ENCODE measurements around the gene NPAS3.

DNA sequence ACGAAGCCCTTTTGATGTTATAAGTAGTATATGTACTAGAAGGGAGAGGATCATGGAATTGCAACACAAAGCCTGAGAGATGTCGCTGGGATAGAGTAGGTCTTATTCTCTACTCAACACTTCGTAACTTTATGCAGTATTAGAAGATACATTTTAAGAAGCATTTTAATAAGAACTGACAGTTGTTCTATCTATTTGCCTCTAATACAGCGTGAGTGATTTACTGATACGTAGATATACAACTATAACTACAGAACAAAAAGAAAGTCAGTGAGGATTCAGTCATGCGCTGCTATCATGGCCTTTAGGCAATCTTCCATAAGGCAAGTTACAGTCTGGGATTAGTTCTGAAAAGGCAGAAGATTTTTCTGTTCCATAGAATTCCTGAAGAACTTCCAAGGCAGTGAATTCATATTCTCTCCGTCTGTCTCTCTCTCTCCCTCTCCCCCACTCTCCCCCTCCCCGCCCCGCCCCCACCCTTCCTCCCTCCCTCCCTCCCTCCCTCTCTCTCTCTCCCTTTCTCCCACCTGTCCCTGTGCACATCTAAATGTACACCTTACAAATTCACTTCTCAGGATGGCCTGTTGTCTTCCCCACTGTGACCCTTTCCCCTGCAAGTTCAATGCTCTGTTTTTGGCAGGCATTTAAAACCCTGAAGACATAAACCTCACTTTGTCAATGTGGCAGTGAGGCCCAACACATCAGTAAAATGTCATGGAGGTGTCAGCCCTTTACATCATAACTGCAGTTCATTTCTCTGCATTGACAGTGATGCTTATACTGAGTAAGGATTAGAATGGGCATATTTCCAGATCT, 541.6 kb downstream of the NPAS3 start:
- no peak for TF ChIP-seq POLR2A (IDR thresholded peaks at IDR 0.05)
- TF ChIP-seq CTCF (IDR thresholded peaks at IDR 0.05): no peak
